Mammary epithelial cell (primary cell): ENCODE results near the gene UBE2L5.

ENCODE experiments used
- EZH2 ChIP-seq: IDR thresholded peaks from 2 replicates; pipeline ENCODE4 v1.6.1; 2012; ENCODE audit warnings: low read length, inconsistent platforms, borderline replicate concordance
- TF ChIP-seq, protein P1 (sequence below), 2 donors: IDR thresholded peaks in 1 of 2; conservative IDR thresholded peaks in 1 of 2; 2 replicates each; pipeline ENCODE4 v1.5.1; 2011 to 2012; ENCODE audit warnings: inconsistent platforms in 2 of 2, low read length in 2 of 2, mild to moderate bottlenecking in 2 of 2, control low read depth in 1 of 2, low read depth in 1 of 2; ENCODE audit not compliant: insufficient read depth in 1 of 2; ENCODE audit errors: extremely low read depth in 1 of 2

DNA sequence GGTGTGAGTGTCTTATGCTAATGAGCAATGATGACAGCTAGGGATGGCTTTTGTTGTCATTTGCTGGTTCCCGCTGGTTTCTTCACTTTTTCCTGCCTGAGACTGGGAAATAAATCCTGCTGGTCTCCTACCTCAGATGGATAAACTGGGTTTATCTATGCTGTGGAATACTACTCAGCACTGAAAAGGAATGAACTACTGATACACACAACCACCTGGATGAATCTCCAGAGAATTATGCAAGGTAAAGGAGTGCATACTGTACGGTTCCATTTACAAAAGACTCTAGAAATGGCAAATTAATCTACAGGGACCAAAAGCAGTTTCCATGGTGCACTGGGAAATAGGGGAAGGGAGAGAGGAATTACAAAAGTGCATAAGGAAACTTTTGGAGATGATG is 41.2 kb upstream of the UBE2L5 start:
- TF ChIP-seq, protein P1, sequence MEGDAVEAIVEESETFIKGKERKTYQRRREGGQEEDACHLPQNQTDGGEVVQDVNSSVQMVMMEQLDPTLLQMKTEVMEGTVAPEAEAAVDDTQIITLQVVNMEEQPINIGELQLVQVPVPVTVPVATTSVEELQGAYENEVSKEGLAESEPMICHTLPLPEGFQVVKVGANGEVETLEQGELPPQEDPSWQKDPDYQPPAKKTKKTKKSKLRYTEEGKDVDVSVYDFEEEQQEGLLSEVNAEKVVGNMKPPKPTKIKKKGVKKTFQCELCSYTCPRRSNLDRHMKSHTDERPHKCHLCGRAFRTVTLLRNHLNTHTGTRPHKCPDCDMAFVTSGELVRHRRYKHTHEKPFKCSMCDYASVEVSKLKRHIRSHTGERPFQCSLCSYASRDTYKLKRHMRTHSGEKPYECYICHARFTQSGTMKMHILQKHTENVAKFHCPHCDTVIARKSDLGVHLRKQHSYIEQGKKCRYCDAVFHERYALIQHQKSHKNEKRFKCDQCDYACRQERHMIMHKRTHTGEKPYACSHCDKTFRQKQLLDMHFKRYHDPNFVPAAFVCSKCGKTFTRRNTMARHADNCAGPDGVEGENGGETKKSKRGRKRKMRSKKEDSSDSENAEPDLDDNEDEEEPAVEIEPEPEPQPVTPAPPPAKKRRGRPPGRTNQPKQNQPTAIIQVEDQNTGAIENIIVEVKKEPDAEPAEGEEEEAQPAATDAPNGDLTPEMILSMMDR (conservative IDR thresholded peaks at IDR 0.05 in 1 of 2, IDR thresholded peaks at IDR 0.05 in 1 of 2; ENCODE audit: extremely low read depth in 1 of 2, insufficient read depth in 1 of 2, low read depth in 1 of 2, low read length in 2 of 2), result no peak
- TF ChIP-seq EZH2, result no peak
